NCI-H1092 (cell line): Measurements from ENCODE around the gene PTPN7.

Experiments used
- DNase-seq: peaks from one replicate; lab custom pipeline; 2025; lab: John Stamatoyannopoulos, UW

The PTPN7 gene

GRCh38 chr1:202106340-202107254, 53.8 kb downstream of the PTPN7 start:
- DNase-seq: peak; percentile 67

- peak; percentile 53 for DNase-seq
These were observed 54.6 kb downstream of the PTPN7 start for GRCh38 chr1:202105571-202106339.

GRCh38 chr1:202104073-202104472, 56.3 kb downstream of the PTPN7 start:
- DNase-seq: no peak

- DNase-seq: peak; percentile 67
These were observed 59.2 kb downstream of the PTPN7 start for GRCh38 chr1:202101184-202101583.
